ENCODE data around the gene GMDS. TPM values are rescaled to one million over a fixed set of nuclear protein-coding genes. Genes with fewer than 3 reads are reported as not detected.

Gene GMDS
- total and polyA plus RNA-seq, 2 of the 4 experiments (the other 2 are of a cell fraction): 7.3 to 21.9 TPM

GRCh38 chr6:2026133-2026532 lies 219.3 kb downstream of the GMDS start:
- H3K9me3 ChIP-seq (ENCODE audit: control insufficient read depth, insufficient read depth, low read length): no peaks in the 10 kb centered on the region
- dilution Hi-C loops (cut with HindIII; ENCODE audit: low sequenced_read_pairs, unreplicated experiment): no loop called here

More at GRCh38 chr6:2026133-2026532, 219.3 kb downstream of the GMDS start:
- no peak overlapping the region for H3K18ac ChIP-seq (ENCODE audit: low read depth, low read length)
- no peak overlapping the region for H2BK120ac ChIP-seq (ENCODE audit: low read depth, low read length)
- no peaks in the 10 kb centered on the region for H3K36me3 ChIP-seq (ENCODE audit: control insufficient read depth, insufficient read depth, low read length)
- BruUV-seq (replicated peaks): no TSS peak
- peaks cover 5% of the 10 kb centered on the region; the same call in 1 of the 2 replicates for H3K9me1 ChIP-seq (ENCODE audit: insufficient read depth, low read length)
- H2BK15ac ChIP-seq (ENCODE audit: low read depth, low read length): no peak overlapping the region
- no peaks in the 10 kb centered on the region for H3K4me1 ChIP-seq (ENCODE audit: control insufficient read depth, insufficient read depth, low read length)
- H4K8ac ChIP-seq (ENCODE audit: low read depth in 2 of 2, low read length in 2 of 2): no peak overlapping the region
- H3K56ac ChIP-seq (ENCODE audit: extremely low read depth, insufficient read depth, low read length): no peak overlapping the region
- no peak for DNase-seq
- H2AK5ac ChIP-seq (ENCODE audit: low read depth, low read length): no peak overlapping the region
- H4K91ac ChIP-seq (ENCODE audit: insufficient read depth, low read depth, low read length): no peak overlapping the region
- H4K20me1 ChIP-seq (ENCODE audit: insufficient read depth, low read length): no peaks in the 10 kb centered on the region
- no peak overlapping the region for H2BK5ac ChIP-seq (ENCODE audit: low read depth, low read length, poor library complexity, severe bottlenecking)
- no peak overlapping the region for H3K4ac ChIP-seq (ENCODE audit: low read depth, low read length)
- ATAC-seq (ENCODE audit: low read depth): no peak
- H2AK9ac ChIP-seq (replicated peaks; ENCODE audit: low read depth, low read length, poor library complexity): no peak overlapping the region
- no peak overlapping the region for H4K5ac ChIP-seq (ENCODE audit: low read depth, low read length)
- H3K79me1 ChIP-seq (ENCODE audit: low read depth in 1 of 2, low read length in 2 of 2): 0 out of 4 replicates have a peak, but pooled peaks cover 0 to 2% of the 10 kb centered on the region in 2 experiments
- no peak overlapping the region for H2BK20ac ChIP-seq (ENCODE audit: low read depth, low read length)
- POLR2A ChIA-PET (ENCODE audit: unreplicated experiment): no interaction called here
- H3K4me3 ChIP-seq (ENCODE audit: insufficient read depth, low read depth, low read length): no peak overlapping the region
- H3K14ac ChIP-seq (replicated peaks; ENCODE audit: low read depth, low read length): no peak overlapping the region
- no peak overlapping the region for H3K23ac ChIP-seq (ENCODE audit: low read depth, low read length)
- CTCF ChIA-PET: interaction anchor here (1.1 kb wide), 1 partner anchor 13 kb away, joined by 5 read pairs; no protein-coding TSS in a partner anchor
- in situ Hi-C loops (cut with MboI; ENCODE audit: low sequenced_read_pairs) (no loop called here), intact Hi-C loops (cut with micrococcal nuclease) (no loop called here)
- H3K9ac ChIP-seq (ENCODE audit: low read depth, low read length): no peak overlapping the region
- TF ChIP-seq CTCF (conservative IDR thresholded peaks at IDR 0.05; ENCODE audit: low read depth, low read length): no peak
- no peak for TF ChIP-seq MAFK (IDR thresholded peaks at IDR 0.05; ENCODE audit: low read depth, low read length)
- TF ChIP-seq SMC3 (IDR thresholded peaks at IDR 0.05; ENCODE audit: low read depth, low read length): no peak
- TF ChIP-seq RAD21 (IDR thresholded peaks at IDR 0.05; ENCODE audit: low read length): no peak
- TF ChIP-seq MAZ (IDR thresholded peaks at IDR 0.05; ENCODE audit: borderline replicate concordance, low read depth, low read length): no peak
- TF ChIP-seq RFX5 (IDR thresholded peaks at IDR 0.05; ENCODE audit: low read depth, low read length): no peak
- no peak for TF ChIP-seq USF2 (IDR thresholded peaks at IDR 0.05; ENCODE audit: low read depth, low read length)
- no peak for TF ChIP-seq FOS (IDR thresholded peaks at IDR 0.05; ENCODE audit: low read depth, low read length)
- no peak for TF ChIP-seq MXI1 (IDR thresholded peaks at IDR 0.05; ENCODE audit: borderline replicate concordance, low read depth, low read length)
- no peak for TF ChIP-seq ELK1 (IDR thresholded peaks at IDR 0.05; ENCODE audit: borderline replicate concordance, low read depth, low read length)
- no peak for TF ChIP-seq CEBPB (IDR thresholded peaks at IDR 0.05; ENCODE audit: low read depth, low read length)
- TF ChIP-seq RCOR1 (IDR thresholded peaks at IDR 0.05; ENCODE audit: insufficient replicate concordance, low read length): no peak
- TF ChIP-seq POLR2A (IDR thresholded peaks at IDR 0.05; ENCODE audit: low read depth, low read length): no peak
- no peak for TF ChIP-seq CHD1 (IDR thresholded peaks at IDR 0.05; ENCODE audit: low read depth, low read length)
- TF ChIP-seq NFE2L2 (IDR thresholded peaks at IDR 0.05; ENCODE audit: low read depth, low read length): no peak
- no peak for TF ChIP-seq BHLHE40 (IDR thresholded peaks at IDR 0.05; ENCODE audit: low read depth, low read length)
- WGBS, 2 experiments (ENCODE audit: extremely low coverage in 2 of 2, insufficient read length in 1 of 2): no CpG with 5 or more reads among the region's 7 CpGs
- no peaks in the 10 kb centered on the region for H3K27me3 ChIP-seq (ENCODE audit: control insufficient read depth, insufficient read depth, low read length)
- H2AFZ ChIP-seq (replicated peaks; ENCODE audit: low read length, poor library complexity): no peak overlapping the region
- no peak overlapping the region for H3K27ac ChIP-seq (ENCODE audit: insufficient read depth, low read length)
- H3K4me2 ChIP-seq (ENCODE audit: low read depth, low read length): no peak overlapping the region
